22Rv1 (cell line): ENCODE results near the gene TPK1.

Source experiments
- H3K27ac ChIP-seq: fragments of 450-650 bp; 2 replicates; pipeline ENCODE4 v1.5.1; 2017
- CTCF ChIP-seq: fragments of 450-650 bp; IDR thresholded peaks from 2 replicates; pipeline ENCODE4 v1.5.1; 2017; ENCODE audit warnings: mild to moderate bottlenecking
- ZFX ChIP-seq: fragments of 450-650 bp; IDR thresholded peaks from 2 replicates; pipeline ENCODE4 v1.6.1; 2017; ENCODE audit warnings: antibody characterized with exemption, borderline replicate concordance

Gene TPK1

GRCh38 chr7:144777005-144777839 is 58.6 kb downstream of the TPK1 start:
- peak overlapping the region; percentile 33 for H3K27ac ChIP-seq
- no peak for TF ChIP-seq CTCF
- no peak for TF ChIP-seq ZFX

DNA sequence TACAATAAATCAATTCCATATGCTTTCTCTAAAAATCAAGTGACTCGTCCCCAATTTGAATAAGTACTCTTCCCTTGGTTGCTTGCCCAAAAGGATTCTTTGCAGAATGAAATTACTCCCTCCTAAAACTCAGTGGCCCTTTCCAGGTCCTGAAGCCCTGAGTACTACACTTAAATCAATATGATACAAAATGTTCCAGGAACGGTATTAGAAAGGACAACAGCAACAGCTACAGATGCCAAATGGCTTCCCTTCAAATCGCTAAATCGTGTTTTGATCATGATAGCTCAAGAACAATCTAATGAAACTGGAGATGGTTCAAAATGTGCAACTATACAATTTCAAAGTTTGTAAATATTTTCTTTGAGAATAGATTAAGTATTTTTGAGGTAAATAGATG is 59.4 kb downstream of the TPK1 start:
- no peak for TF ChIP-seq ZFX
- no peak for TF ChIP-seq CTCF
- peak overlapping the region; percentile 33 for H3K27ac ChIP-seq

DNA sequence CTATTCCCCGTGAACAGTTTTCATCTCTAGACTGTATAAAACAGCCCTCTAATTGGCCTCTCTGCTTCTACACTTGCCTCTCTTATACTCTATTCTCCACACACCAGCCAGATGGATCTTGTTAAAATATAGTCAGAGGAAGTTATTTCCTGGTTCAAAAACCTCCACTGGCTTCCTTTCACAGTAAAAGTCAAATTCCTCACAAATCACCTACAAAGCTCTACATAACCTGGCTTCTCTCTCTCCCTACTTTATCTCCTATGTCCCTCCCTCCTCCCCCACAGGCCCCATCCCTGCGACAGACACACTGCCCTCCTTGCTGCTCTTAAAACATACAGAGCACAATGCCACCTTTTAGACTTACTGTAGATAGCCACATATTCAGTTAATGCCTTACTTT is 60.1 kb downstream of the TPK1 start:
- H3K27ac ChIP-seq, result no peak overlapping the region
- TF ChIP-seq CTCF (no peak), ZFX (no peak)

DNA sequence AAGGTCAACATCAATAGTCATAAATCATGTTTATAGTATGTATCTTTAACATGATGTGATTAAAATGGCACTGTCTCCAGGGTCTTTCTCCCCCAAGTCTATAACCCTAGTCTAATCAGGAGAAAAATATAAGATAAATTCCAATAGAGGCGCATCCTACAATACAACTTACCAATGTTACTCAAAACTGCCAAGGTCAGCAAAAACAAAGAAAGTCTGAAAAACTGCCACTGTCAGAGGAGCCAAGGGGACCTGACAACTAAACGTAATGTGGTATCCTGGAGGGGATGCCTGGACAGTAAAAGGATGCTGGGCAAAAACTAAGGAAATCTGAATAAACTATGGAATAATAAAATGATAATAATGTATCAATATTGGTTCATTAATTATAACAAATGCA is 63.9 kb downstream of the TPK1 start:
- H3K27ac ChIP-seq, result no peak overlapping the region
- TF ChIP-seq ZFX, result no peak
- no peak for TF ChIP-seq CTCF

DNA sequence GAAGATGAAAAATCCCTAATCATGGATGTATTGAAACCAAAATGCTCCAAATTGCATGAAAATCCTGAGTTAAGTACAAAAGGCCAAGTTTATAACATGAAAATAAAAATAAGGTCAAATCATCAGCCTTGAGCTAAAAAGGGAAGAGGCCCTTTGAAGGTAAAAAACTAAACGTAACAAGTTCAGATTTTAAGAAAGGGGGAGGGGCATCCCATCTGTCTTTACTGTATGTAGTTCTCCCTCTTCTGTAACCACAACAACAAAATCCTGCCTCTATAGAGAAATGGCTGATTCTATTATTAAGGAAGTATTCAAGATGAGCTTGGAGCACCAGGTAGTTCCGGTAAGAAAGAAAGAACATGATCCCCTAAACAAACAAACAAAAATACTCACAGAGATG is 64.7 kb downstream of the TPK1 start:
- no peak overlapping the region for H3K27ac ChIP-seq
- TF ChIP-seq ZFX (no peak), CTCF (no peak)

- TF ChIP-seq CTCF (no peak), ZFX (no peak)
- no peak overlapping the region for H3K27ac ChIP-seq
These were observed 66.5 kb downstream of the TPK1 start for GRCh38 chr7:144769352-144769751.

GRCh38 chr7:144768633-144769032 is 67.2 kb downstream of the TPK1 start:
- TF ChIP-seq ZFX (no peak), CTCF (no peak)
- H3K27ac ChIP-seq, result no peak overlapping the region
